Islet of Langerhans (tissue), 1 donor: ENCODE measurements around the gene TRIM13.
A peak's percentile ranks its signal among the peaks of the same experiment; 100 is the strongest.
"Not testable (repeated sequence)": the region's sequence is repeated elsewhere in the genome, so short reads cannot be mapped to it uniquely, and the experiment has no call there.

Experiments
- FAIRE-seq: peaks from one replicate; lab custom pipeline; 2011; peaks lifted over from hg19 to GRCh38; lab: Jason Lieb, UNC

Gene TRIM13

DNA sequence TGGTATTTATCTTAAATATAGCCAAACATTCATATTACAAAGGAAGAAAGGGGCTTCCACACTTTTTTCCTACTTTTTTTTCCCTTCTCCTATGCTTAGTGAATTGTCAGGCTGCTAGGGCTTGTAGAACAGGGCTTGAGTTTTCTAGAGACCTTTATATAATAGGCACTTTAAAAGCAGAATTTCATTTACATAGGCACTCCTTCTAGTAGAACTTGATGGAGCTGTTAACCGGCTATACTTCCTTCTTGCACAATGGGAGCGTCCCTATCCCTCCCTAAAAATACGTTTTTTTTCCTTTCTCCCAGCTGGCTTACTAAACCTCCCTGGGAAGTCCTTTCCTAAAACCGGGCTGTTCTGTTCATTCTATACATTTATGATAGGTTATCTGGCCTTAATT, 1.1 kb downstream of the TRIM13 start:
- FAIRE-seq = peak; percentile 5

DNA sequence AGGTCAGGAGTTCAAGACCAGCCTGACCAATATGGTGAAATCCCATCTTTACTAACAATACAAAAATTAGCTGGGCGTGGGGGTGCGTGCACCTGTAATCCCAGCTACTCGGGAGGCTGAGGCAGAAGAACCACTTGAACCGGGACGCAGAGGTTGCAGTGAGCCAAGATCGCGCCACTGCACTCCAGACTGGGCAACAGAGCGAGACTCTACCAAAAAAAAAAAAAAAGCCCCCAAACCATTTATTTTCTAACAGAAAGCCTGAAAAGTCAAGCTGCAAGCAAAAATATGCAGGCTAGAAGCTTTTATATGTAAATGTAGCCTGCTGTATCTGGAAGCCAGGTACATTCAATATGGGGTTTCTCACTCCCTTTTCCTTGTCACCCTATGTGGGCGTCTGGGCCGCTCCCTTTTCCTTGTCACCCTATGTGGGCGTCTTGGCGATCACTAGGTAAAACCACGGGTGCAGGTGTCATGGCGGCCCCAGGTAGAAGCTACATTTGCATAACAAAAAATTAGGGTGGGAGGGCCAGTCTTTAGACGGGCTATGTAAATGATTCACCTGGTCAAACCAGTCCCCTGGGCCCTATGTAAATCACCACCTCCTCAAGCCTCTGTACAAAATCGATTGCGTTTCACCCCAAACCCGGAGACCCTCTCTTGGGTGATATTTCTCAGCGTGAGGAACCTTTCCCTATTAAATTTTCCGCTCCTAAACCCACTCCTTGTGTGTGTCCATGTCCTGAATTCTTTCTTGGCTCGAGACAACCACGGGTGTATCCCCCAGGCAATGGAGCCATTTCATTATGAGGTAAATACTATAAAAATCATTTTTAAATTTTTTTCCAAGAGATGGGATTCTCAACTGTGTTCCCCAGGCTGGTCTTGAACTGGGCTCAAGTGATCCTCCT, 2.1 kb downstream of the TRIM13 start:
- no peak for FAIRE-seq

DNA sequence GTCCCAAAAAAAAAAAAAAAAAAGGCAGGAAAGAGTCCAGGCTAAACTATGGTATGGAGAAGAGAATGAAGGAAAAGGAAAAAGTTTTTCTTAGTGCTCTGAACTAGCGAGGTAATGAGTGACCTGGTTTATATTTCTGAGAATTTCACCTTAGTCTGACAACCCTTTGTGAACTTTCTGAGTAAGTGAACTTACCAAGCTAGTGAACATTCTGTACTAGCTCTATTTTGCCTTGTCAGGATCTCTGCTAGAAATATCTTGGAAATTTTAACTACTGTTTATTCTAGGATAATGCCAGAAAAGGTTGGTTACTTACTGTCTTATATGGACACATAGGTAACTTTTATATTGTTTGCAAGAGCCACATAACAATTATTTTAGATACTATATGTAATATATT, 4.4 kb downstream of the TRIM13 start:
- FAIRE-seq = no peak

DNA sequence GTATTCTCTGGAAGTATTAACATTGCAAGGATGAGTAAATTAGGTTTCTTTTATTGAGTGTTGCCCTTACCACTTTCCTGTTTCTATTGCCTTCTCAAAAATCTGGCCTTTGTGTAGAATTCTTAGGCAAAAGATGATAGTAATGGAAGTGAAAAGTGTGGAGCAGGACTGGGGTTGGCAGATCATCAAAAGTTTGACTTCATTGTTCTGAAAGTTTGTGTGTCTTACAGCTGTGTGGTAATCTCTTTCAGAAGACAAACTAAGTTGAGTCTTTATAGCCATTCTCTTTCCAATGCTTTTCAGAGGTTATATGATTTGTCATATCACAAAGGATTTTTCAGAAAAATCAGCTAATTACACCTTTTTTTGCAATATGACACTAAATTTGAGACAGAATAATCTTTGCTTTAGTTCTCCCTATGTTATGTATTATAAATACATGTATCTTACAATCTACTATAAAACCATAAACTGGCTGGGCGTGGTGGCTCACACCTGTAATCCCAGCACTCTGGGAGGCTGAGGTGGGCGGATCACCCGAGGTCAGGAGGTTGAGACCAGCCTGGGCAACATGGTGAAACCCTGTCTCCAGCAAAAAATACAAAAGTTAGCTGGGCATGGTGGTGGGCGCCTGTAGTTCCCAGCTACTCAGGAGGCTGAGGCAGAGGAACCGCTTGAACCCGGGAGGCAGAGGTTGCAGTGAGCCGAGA, 9.7 kb downstream of the TRIM13 start:
- no peak for FAIRE-seq

DNA sequence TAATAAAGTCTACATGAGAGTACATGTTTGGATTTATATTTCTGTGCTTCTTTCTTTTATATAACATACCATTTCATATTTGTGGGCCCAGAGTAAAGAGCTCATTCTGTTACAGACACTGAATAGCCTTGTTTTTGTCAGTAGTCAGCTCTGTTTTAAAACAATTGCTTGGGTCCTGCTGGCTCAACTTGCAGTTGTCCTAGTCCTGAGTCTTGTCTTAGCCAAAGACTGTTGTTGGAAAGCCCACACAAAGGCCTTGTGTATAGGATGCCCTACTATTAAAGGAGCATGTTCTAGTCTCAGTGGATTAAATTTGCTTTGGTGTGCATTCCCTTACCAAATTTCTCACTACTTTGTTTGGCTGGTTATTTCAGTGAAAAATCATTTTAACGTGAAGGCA, 14.6 kb downstream of the TRIM13 start:
- FAIRE-seq = no peak

DNA sequence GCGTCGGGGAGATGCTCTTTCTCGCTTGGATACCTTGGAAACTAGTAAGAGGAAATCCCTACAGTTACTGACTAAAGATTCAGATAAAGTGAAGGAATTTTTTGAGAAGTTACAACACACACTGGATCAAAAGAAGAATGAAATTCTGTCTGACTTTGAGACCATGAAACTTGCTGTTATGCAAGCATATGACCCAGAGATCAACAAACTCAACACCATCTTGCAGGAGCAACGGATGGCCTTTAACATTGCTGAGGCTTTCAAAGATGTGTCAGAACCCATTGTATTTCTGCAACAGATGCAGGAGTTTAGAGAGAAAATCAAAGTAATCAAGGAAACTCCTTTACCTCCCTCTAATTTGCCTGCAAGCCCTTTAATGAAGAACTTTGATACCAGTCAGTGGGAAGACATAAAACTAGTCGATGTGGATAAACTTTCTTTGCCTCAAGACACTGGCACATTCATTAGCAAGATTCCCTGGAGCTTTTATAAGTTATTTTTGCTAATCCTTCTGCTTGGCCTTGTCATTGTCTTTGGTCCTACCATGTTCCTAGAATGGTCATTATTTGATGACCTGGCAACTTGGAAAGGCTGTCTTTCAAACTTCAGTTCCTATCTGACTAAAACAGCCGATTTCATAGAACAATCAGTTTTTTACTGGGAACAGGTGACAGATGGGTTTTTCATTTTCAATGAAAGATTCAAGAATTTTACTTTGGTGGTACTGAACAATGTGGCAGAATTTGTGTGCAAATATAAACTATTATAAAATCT, 15.7 kb downstream of the TRIM13 start:
- no peak for FAIRE-seq

DNA sequence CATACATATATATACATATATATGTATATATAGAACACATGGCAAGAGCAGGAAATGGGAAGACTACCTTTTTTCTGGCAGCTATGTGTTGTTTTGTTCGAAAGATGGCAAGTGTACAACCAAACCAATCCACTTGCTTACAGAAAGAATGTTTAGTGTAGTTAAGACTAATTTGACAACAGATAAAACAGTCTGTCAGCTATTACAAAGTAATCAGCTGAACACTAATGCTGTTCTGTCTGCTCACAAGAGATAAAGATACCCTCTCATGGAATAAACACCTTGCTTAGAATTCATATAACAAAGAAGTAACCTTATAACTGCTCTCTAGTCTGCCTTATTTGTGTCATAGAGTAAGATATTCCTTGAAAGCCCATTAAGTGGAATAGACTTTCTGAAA, 17.5 kb downstream of the TRIM13 start:
- FAIRE-seq = no peak

DNA sequence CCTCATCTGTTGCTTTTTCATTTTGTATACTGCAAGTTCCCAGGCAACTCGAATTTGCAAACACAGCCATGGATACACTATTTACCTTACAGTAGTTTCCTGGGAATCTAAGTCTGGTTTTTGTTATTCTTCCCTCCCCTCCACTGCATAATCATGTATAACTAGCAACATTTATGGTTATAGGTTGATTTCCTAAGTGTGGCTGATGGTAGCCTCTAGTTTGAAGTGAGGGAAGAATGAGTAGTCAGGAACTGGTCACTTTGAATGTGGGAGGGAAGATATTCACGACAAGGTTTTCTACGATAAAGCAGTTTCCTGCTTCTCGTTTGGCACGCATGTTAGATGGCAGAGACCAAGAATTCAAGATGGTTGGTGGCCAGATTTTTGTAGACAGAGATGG, 18.4 kb downstream of the TRIM13 start, which contains the start of gene KCNRG:
KCNRG (plus strand) TSS at position 187 of the 400 bp plus-strand sequence; CDS start at position 237, 50 bp downstream.
- no peak for FAIRE-seq

DNA sequence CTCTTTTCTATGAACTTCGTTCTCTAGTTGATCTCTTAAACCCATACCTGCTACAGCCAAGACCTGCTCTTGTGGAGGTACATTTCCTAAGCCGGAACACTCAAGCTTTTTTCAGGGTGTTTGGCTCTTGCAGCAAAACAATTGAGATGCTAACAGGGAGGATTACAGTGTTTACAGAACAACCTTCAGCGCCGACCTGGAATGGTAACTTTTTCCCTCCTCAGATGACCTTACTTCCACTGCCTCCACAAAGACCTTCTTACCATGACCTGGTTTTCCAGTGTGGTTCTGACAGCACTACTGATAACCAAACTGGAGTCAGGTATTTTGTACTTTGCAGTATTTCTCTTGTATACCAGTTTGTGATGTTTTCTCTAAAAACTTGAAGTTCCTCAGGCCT, 18.9 kb downstream of the TRIM13 start:
- no peak for FAIRE-seq

DNA sequence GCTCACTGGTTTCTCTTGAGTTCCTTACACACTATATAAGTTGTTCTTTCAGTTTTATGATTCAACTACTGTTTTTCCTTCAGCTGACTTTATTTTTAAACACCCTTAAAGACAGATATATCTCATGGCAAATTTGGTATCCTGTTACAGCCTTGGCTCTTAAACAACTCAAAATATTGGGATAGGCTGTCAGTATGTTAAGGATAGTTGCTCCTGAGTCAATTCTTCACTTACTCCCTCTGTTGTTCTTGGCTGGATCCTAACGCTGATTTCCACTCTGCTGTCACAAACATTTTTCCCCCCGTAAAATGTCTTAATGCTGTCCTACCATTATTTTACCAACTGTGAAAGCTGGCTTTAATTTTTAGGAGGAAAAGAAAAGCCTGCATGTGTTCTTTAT, 19.6 kb downstream of the TRIM13 start:
- no peak for FAIRE-seq

DNA sequence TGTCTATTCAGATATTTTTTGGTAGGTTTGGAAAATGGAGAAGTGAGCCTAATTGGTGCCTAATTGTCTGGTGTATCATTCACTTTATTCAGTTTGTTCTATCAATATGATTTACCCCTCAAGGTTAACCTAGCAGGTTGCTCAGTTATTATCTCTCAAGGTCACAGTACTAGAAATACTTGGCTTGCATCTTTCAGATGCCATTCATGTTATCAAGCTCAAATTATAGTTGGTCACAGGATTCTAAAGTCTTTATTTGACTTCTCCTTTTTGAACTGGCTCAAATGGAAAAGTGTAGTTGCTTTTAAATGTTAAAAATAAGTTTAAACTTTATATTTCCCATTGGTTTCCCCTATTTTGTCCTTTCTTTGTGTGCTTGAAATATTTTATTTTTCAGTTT, 21.0 kb downstream of the TRIM13 start:
- no peak for FAIRE-seq

DNA sequence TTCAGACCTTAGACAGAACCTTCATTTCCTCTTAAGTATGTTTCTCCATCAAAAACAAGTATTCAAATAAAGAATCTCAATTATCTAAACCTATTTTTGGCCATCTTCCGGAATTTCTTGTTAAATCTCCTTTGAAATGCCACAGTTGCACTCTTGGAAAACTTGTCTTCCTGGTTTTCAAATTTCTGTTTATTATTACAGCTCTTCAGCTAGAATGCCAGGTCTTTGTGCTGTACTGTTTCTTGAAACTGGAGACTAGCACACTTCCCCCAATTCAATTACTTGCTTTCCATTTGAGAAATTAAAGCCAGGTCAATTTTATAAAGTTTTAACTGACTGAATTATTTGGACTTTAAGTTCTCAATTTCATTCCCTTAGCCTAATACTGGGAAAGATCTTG, 28.6 kb downstream of the TRIM13 start:
- no peak for FAIRE-seq

DNA sequence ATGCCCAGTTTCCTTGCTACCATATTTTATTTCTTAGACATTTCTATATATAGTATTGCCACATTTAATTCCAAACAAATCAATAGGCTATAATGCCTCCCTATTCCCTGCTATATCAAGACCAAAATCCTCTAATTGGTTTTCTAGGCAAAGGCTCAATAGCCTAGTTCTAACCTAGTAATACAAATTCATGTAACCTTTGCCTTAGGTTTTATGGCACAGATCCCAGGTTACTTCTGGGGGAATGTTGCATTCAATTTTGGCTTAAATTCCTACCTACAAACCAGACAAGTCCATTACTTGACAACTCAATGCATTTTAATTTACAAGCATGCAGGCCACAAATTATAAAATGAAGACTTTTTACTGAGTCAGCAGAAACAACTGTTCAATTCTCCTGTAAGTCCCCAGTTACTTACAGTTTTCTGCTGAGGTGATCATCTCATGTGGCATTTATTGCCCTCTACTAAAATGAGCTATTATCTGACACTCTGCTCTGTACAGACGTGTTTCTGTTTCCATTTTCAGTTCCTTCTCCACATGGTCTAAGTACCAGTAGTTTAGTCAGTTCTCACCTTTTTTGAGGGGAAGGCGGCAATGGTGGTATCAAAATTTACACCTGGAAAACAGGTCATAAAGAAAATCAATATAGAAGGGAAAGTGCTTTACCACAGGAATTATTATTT, 30.1 kb downstream of the TRIM13 start:
- FAIRE-seq = peak; percentile 30

DNA sequence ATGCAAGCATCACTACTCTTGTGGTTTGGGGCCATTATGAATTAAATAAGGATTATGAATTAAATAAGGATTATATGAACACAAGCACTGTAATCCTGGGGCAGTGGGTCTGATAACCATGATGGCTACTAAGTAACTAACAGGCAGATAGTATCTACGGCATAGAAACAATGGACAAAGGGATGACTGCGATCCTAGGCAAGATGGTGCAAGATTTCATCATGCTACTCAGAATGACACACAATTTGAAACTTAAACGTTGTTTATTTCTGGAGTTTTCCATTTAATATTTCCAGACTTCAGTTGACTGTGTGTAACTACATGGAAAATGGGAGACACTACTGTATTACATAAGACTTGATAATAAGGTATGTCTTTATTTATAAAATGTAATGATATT, 33.5 kb downstream of the TRIM13 start:
- peak; percentile 85 for FAIRE-seq

DNA sequence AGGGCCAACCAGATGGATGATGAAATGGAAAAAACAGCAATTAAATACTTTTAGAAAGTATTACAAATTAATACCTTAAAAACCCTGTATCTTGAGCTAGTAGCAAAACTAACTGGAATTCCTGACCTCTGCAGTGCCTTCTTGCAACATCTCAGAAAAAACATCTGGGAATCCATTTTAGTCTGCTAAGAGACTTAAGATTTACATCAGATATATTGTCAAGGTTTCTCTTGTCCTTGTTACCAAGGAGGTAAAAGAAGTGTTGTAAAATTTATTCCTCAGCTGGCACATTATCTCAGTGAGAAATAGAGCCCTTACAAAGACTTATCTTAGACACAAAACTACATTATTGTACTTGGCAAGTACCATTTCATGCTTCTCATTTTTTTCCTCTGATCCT, 36.9 kb downstream of the TRIM13 start:
- FAIRE-seq = peak; percentile 51

DNA sequence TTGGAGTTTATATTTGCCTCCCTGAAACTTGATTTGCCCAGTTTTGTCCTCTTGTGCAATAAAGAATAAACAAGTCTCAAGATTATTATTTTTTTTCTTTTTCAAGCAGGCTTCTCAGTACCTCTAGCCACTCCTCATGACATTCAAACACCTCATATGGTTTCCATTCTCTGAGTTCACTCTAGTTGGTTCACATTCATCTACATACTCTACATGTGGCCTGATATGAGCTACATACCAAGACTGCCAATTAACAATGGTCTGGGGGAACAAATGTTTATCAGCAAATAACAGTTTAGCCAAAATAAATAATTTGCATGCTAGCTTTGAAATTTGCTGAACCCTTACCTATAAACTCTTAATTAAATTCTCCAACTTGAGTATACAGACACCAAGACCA, 40.9 kb downstream of the TRIM13 start:
- FAIRE-seq = no peak

DNA sequence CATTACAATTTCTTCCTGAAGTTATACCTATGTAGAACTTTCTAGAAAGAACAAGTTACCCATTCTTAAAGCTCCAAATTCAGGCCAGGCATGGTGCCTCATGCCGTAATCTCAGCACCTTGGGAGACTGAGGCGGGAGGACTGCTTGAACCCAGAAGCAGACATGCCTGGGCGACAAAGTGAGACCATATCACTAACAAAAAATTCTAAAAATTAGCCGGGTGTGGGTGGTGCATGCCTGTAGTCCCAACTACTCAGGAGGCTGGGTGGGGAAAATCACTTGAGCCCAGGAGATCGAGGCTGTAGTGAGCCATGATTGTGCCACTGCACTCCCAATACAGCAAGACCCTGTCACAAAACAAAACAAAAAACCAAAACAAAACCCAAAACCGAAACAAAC, 41.4 kb downstream of the TRIM13 start:
- no peak for FAIRE-seq

DNA sequence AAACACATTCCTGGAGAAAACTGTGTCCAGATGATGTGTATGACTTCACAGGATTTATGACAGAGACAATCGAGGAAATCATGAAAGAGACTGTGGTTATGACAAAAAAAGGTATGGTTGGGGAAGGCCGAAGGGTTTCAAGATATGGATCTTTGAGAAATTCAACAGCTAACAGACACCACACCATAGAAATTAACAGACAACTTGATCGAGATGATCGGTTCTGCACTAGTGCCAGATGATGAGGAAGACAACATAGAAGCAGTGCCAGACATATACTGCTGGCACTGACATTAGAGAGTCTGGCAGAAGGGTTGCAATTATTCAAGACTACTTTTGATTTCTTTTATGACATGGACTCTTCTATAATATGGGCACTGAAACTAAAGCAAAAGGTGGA, 55.6 kb downstream of the TRIM13 start:
- no peak for FAIRE-seq

DNA sequence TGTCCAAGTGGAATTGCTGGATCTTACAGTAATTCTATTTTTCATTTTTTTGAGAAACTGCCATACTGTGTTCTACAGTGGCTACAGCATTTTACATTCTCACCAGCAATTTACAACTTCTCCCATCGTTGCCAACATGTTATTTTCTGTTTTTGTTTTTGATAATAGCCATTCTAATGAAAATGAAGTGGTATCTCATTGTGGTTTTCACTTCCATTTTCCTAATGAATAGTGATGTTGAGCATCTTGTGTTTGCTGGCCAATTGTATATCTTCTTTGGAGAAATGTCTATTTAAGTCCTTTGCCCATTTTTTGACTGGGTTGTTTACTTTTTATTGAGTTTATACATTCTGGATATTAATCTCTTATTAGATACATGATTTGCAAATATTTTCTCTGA, 57.0 kb downstream of the TRIM13 start:
- FAIRE-seq = no peak

DNA sequence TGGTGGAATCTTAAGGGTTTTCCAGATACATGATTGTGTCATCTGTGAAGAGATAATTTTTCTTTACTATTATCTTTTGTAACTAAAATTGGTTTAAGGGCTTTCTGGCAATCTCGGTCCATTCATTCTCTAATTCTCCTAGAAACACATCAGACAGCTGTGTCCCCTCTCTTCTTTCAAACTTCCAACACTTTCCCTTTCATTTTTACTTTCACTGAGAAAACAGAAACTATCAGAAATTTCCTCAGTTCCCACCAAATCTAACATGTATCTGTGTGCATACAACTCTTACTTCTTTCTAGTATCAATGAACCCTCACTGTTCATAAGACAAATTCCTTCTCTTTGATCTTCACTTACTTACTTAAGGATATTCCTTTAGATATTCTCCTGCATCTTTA, 58.6 kb downstream of the TRIM13 start:
- no peak for FAIRE-seq

DNA sequence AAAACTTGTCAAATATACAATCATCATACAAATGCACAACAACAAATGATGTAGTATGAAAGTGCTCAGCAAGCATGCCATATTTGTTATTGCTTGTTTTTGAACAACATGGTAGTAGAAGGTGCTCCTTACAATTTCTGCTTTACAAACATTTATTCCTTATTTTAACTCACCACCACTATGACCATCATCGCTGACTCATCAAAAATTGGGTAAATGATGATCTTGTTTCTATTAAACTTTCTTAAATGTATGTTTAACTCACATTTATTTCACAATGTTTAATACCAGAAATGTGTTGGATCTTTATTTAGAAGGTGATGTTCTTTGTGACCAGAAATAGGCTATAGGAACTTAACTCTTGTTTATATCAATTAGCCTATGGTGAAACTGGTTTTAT, 63.9 kb downstream of the TRIM13 start:
- no peak for FAIRE-seq

DNA sequence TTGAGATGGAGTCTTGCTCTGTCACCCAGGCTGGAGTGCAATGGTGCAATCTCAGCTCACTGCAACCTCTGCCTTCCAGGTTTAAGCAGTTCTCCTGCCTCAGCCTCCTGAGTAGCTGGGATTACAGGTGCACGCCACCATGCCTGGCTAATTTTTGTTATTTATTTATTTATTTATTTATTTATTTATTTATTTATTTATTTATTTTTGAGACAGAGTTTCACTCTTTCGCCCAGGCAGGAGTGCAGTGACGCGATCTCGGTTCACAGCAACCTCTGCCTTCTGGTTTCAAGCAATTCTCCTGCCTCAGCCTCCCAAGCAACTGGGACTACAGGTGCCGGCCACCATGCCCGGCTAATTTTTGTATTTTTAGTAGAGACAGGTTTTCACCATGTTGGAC, 65.5 kb downstream of the TRIM13 start:
- not testable (repeated sequence) for FAIRE-seq
